HG02943 (cell line): ENCODE results near the gene ABCG4.
"Not testable (repeated sequence)": the region's sequence is repeated elsewhere in the genome, so short reads cannot be mapped to it uniquely, and the experiment has no call there.

ENCODE experiments used
- ATAC-seq: cut with Tn5 transposase; IDR thresholded peaks from one replicate; pipeline ENCODE4 v1.9.1; 2021; ENCODE audit warnings: mild to moderate bottlenecking, low read depth, moderate library complexity; ENCODE audit not compliant: unreplicated experiment

Gene ABCG4

DNA sequence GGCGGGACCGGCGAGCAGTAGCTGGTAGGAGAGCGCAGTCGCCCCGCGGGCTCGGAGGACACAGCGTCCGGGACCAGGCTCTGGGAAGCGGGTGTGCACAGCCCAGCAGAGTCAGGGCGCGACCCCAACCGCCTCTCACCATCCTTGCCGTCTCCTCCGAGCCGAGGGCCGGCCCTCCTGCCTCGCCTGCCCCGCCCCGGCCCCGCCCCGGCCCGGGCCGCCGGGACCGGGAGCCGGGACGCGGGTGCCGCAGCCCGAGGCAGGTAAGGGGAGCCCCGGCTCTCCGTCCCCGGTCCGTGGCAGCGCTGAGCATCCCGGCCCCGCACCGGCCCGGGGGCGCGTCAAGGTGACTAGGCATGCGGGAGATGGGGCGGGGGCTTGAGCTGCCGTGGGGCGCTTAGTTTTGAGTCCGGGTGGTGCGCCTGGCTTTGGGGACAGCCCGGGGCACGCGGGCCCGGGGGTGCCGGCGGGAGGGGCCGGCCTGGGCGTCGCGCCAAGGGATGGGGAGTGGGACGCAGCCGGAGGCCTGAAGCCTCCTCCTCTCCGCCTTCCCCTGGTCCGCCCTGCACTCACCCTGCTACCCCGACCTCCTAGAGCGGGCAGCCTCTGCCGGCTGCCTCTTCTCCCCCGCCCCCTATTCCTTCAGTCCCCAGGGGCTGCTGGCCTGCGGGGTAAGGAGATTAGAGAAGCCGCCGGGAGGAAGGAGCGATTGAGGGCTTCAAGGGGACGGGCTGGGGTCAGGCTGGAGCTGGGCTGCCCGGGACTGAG lies at the start of gene ABCG4:
ABCG4 (plus strand) TSS at position 35 of the 768 bp plus-strand sequence. CDS start 914 bp downstream, outside the sequence.
- no peak for ATAC-seq

GRCh38 chr11:119099711-119100110 lies 49.1 kb upstream of the ABCG4 start:
- ATAC-seq: no peak

- no peak for ATAC-seq
Observed at GRCh38 chr11:119100246-119100970, 48.4 kb upstream of the ABCG4 start.

- peak; percentile 16 for ATAC-seq
Observed at GRCh38 chr11:119100994-119101758, 47.7 kb upstream of the ABCG4 start.

GRCh38 chr11:119101759-119102423 lies 47.0 kb upstream of the ABCG4 start, which contains the start of gene DPAGT1:
Gene DPAGT1 (minus strand): TSS chr11:119101853. CDS start chr11:119101655, 198 bp downstream.
- peak; percentile 81 for ATAC-seq

DNA sequence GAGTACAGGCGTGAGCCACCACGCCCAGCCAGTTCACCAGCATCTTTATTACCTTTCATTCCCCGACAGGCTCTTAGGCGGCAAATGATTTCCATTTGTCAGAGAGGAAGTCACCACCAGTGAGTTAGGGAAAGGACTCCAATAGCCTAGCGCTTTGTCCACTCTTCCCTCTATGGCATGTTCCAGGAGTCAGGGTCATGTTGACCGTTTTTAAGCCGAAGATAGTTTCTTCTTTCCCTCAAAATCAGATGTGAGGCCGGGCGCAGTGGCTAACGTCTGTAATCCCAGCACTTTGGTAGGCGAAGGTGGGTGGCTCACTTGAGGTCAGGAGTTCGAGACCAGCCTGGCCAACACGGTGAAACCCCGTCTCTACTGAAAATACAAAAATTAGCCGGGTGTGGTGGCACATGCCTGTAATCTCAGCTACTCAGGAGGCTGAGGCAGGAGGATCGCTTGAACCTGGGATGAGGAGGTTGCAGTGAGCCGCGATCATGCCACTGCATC lies 45.6 kb upstream of the ABCG4 start:
- not testable (repeated sequence) for ATAC-seq

DNA sequence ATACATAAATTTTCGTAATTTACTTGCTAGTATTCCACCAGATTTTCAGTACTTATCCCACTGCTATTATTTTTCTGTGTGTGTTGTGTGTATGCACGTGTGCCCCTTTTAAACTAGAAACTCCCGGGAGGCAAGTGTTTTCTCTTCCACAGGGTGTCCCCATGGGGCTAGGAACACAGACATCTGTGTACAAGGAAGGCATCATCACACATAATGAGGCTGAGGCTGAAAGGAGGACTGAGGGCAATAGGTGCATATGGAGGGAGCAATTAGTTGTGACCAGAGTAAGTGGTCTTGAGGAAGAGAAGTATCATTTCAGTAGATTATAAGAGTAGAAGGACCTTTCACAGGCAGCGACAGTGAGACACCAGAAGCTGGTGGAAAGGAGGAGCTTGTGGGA lies 45.1 kb upstream of the ABCG4 start:
- no peak for ATAC-seq

DNA sequence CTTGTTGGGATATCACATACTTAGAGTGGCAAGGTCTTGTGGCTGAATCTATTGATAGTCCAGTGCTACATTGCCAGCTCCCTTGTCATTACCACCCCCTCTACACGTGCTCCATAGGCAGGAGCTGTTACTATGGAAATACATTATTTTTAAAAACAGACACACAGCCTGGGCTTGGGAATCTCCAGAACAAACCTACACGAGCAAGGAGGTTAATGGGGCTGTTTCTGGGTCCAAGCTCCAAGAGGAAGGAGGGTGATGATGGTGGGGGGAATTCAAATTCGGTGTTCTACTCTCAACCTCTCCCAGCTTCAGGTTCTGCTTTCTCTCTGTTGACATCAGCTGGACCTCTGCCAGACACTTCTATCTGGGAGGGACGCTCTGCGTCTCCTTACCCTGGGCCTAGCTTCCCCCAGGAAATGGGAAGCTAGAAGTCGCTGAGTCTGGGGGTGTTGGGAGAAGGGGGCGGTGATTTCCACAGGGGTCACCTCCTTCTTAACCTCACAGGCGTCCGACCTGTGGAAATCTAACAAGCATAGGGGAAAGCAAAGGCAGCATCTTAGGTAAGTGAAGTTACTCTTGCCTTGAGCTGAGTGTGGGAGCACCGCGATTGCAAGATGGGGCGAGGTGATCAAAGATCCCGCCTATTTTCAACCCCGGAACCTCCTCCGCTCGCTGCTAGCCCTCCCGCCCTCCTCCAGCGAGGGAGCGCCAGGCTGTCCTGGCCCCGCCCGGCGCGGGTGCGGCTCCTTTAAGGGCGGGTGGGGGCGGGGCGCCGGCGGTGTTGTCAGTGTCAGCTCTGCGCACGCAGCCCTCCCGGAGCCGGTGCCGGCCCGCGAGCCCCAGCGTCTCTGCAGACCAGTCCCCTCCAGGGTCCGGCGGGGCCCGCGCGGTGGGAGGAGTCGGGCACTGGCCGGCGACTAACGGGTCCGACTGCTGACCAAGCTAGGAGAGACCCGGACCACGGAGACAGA lies 42.0 kb upstream of the ABCG4 start, which contains the start of gene C2CD2L:
C2CD2L (plus strand) TSS at position 781 of the 974 bp plus-strand sequence. CDS start 398 bp downstream, outside the sequence.
- ATAC-seq: peak; percentile 72

- ATAC-seq: no peak
Observed at GRCh38 chr11:119107538-119108145, 41.2 kb upstream of the ABCG4 start.

DNA sequence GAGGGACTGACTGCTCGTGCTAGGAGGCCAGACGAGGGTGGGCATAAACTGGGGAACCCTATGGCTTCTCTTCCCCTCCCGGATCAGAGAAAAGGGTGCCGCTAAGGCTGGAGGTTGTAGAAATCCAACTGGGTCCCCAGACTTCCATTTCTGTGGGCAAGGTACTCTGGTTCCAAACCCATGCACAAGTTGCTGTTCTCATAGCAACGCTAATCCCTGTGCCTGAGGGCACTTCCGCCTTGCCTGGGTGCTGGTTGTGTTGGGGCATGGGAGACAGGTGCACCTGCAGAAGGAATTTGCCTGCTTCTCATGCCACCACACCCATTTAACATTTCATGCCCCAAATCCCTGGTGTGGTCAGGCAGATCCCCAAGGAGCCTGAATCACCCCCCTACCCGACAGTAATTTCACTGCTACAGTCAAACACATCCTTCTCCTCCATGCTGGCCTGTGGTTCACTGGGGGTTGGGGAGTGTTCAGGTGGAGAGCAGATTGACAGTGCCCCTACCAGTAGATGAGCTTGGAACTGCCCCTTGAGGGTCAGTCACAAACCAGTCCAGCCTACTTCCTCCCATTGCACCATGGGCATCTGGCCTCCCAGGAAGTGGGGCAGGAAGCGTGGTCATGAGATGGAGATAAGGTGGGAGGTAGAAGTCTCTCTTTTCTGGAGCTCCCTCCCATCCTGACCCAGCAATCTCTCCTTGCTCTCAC lies 40.6 kb upstream of the ABCG4 start:
- ATAC-seq: no peak

DNA sequence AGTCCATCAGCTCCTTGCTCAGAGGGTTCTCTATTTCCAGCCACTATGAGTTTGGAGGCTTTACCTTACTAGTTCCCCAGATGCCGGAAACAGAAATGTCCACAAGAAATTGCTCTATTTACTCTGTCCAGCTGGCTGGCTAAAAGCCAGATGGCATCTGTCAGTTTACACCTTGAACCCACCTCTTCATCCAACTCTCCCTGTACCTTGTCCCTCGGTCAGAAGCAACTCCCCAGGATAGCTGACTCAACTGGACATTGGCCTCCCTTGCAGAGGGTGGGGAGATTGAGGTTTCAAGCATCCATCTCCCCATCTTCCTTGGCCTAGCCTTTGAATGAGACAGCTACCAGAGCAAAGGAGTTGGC lies 40.0 kb upstream of the ABCG4 start:
- ATAC-seq: no peak

DNA sequence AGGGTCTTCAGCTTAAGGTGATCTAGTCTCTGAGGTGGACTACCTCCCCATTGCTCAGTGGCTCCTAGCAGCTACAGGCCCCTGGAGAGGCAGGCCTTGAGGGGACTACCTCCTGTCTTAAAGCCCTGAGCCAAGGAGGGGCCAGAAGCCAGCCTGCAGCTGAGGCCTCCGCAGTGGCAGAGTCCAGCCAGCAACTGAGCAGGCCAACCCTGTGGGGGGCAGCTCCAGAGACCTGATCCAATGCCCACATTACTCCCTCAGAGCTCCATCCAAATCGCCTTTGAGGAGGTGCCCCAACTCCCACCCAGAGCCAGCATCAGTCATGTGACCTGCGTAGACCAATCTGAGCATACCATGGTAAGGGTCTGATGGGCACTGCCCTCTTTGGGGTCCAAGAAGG lies 39.0 kb upstream of the ABCG4 start:
- ATAC-seq: no peak

DNA sequence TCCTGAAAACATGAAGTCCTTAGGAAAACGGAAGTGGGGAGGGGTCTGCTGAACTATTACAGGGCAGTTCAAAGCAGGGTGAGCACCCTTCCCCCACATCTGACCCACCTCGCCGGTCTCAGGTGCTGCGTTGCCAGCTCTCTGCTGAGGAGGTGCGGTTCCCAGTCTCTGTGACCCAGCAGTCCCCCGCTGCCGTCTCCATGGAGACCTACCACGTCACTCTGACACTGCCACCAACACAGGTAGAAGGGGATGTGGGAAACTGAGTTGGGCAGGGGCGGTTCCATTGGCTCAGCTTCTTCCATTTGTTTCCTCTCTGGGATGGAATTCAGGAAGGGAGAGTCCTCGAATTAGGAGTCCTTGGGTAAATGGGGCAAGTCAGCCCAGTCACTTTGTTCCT lies 38.4 kb upstream of the ABCG4 start:
- ATAC-seq: no peak

DNA sequence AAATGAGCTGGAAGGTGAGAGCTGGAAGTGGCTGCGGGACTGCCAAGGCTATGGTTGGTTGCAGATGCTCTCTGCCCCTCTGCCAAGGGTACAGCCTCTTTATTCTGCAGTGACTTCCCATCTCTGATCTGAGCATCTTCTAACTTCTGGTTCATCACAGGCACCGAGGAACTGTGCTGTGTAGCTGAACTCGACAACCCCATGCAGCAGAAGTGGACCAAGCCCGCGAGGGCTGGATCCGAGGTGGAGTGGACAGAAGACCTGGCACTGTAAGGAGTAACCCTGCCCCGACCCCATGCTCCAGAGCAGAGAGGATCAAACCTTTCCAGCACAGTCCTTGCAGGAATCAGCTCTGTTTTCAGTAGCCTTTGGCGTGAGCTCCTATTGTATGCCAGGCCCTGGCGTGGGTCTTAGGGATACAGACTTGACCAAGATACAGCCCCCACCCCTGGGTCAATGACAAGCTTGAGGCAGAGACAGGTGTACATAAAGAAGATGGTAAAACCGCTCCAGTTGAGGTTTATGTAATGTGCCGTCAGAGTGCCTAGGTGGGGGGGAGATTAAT lies 37.4 kb upstream of the ABCG4 start:
- no peak for ATAC-seq

DNA sequence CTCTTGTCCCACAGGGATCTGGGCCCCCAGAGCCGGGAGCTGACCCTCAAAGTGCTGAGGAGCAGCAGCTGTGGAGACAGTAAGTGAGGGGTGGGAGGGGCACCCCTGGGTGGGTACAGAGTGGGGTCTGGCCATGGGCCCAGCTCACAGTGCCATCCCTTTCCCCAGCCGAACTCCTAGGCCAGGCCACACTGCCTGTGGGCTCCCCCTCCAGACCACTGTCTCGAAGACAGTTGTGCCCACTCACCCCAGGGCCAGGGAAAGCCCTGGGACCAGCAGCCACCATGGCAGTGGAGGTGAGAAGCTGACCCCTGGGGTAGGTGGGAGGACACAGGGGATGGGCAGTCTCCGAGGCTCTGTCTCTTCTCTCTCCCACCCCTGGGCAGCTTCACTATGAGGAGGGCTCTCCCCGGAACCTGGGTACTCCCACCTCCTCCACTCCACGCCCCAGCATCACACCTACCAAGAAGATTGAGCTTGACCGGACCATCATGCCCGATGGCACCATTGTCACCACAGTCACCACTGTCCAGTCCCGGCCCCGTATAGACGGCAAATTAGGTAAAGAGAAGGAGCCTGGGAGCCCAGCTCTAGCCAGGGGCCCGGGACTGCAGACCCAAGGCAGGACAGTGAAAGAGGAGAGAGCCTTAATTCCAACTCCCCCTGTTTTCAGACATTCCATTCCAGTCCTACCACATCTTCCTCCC lies 36.4 kb upstream of the ABCG4 start:
- no peak for ATAC-seq

- ATAC-seq: no peak
Observed at GRCh38 chr11:119113716-119114115, 35.1 kb upstream of the ABCG4 start.

DNA sequence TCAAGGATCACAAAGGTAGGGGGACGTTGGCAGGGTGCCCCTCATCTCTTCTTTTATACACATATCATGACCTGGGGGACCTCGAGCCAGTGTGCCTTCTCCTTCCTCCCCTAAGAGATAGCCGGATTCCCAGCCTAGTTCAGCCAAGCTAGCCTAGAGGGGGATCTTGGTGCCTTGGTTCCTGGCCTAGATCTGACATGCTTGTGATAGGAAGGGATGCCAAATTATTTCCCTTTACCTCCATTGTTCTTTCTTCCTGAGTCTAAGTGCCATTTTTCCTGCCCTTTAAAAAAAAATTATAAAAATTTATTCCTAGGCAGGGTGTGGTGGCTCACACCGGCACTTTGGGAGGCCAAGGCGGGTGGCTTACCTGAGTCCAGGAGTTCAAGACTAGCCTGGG lies 34.5 kb upstream of the ABCG4 start:
- ATAC-seq: no peak
